NCI-H1694 treated with DMSO at 0.1 percent for 48 hours (cell line): Measurements from ENCODE around the gene PFDN2.

Experiments
- DNase-seq: peaks from one replicate; lab custom pipeline; 2025; lab: John Stamatoyannopoulos, UW

Gene PFDN2

DNA sequence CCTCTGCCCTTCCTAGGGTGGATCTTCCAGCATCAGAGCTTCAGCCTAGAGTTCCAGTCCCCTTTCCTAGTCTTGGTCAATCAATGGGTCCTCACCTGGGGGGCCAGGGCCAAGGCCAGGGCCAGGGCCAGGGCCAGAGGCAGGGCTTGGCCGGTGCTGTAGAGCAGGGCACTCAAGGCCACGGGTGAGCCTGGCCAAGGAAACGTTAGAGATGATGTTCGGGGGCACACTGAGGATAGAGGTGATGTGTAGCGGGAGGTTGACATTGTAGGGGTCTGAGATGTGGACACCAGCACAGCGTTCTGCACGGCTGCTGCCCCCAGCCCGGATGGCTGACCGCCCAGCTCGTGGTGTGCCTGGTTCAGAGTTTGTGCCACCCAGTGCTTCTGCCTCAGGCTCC is 66.6 kb downstream of the PFDN2 start:
- DNase-seq: no peak
